Activated T-helper 17 cell treated with anti-CD3 and anti-CD28 coated beads, Interleukin-2, amount 50 U/mL, for 72 hours (primary cell): ENCODE results near the gene DESI1. TPM values are rescaled to one million over a fixed set of nuclear protein-coding genes. Genes with fewer than 3 reads are reported as not detected.
"Not testable (repeated sequence)": the region's sequence is repeated elsewhere in the genome, so short reads cannot be mapped to it uniquely, and the experiment has no call there.

Experiments used
- ATAC-seq: fragments of 150-1000 bp; cut with Tn5 transposase; replicated peaks from 2 replicates; pipeline ENCODE4 v1.10.0; 2021; ENCODE audit warnings: mild to moderate bottlenecking, moderate library complexity
- H3K27ac Mint-ChIP-seq: one replicate; pipeline ENCODE4 v1.8.0; 2022; ENCODE audit warnings: mixed read lengths
- H3K27me3 Mint-ChIP-seq: one replicate; pipeline ENCODE4 v1.8.0; 2022; ENCODE audit warnings: mixed read lengths
- H3K36me3 Mint-ChIP-seq: one replicate; pipeline ENCODE4 v1.8.0; 2022; ENCODE audit warnings: low read depth, mild to moderate bottlenecking, mixed read lengths
- H3K4me1 Mint-ChIP-seq: one replicate; pipeline ENCODE4 v1.8.0; 2022; ENCODE audit warnings: mixed read lengths
- H3K4me3 Mint-ChIP-seq: one replicate; pipeline ENCODE4 v1.8.0; 2022; ENCODE audit warnings: mild to moderate bottlenecking, mixed read lengths
- H3K9me3 Mint-ChIP-seq: one replicate; pipeline ENCODE4 v1.8.0; 2022; ENCODE audit warnings: mixed read lengths
- total RNA-seq, 2 donors: library from RNA; stranded (reverse); gene quantifications; one replicate each; pipeline ENCODE4 v1.2.3, GENCODE V29; 2022

DESI1 gene
- total RNA-seq, 2 donors from 2014 or later: 31.1 to 60.3 TPM

GRCh38 chr22:41585898-41586297, 34.9 kb downstream of the DESI1 start:
- Mint-ChIP-seq H3K27me3 (no peaks in the 10 kb centered on the region), H3K4me1 (peaks cover 6% of the 10 kb centered on the region), H3K9me3 (no peaks in the 10 kb centered on the region), H3K36me3 (peaks cover 34% of the 10 kb centered on the region), H3K27ac (no peak overlapping the region), H3K4me3 (no peak overlapping the region)
- no peak for ATAC-seq

DNA sequence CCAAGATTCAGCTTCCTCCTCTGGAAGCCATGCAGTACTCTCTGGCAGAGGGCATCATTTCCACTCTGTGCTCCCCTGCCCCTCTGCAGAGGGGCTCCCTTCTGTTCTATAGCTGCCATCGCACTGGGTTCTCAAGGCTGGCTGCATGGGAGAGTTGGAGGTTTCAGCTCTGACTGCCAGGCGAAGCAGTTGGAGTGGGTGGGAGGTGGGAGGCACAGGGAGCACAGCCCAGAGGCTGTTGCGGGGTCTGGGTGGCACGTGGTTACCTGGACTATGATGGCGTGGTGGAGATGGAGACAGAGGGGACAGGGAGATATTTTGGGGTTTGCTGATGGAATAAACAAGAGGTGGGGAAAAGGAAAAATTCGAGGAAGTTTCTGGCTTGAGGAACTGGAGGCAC, 36.0 kb downstream of the DESI1 start:
- no peaks in the 10 kb centered on the region for H3K27me3 Mint-ChIP-seq

DNA sequence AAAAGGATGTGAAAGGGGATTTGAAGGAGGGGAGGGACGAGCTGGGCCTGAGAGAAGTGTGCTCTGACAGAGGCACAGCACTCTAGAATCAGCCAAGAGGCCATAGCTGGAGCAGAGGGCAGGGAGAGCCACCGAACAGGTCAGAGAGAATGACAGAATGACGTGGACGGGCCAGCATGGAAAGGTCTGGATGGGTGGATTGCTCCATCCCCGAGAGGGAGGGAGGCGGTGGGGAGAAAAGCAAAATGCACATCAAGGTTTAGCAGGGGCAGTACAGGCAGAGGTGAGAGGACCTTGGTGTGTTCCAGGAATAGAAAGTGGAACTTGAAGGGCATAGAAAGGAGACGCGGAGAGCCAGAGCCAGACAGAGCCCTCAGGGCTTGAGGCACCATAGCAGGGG, 38.1 kb downstream of the DESI1 start:
- H3K36me3 Mint-ChIP-seq: peaks cover 49% of the 10 kb centered on the region
- H3K4me3 Mint-ChIP-seq: no peak overlapping the region
- H3K9me3 Mint-ChIP-seq: no peaks in the 10 kb centered on the region
- peaks cover 6% of the 10 kb centered on the region for H3K4me1 Mint-ChIP-seq
- no peak for ATAC-seq
- no peaks in the 10 kb centered on the region for H3K27me3 Mint-ChIP-seq
- H3K27ac Mint-ChIP-seq: no peak overlapping the region

More for the DNA sequence above, 36.0 kb downstream of the DESI1 start:
- Mint-ChIP-seq H3K36me3 (peaks cover 43% of the 10 kb centered on the region), H3K4me3 (no peak overlapping the region), H3K27ac (no peak overlapping the region), H3K9me3 (no peaks in the 10 kb centered on the region), H3K4me1 (peaks cover 6% of the 10 kb centered on the region)
- ATAC-seq: no peak

DNA sequence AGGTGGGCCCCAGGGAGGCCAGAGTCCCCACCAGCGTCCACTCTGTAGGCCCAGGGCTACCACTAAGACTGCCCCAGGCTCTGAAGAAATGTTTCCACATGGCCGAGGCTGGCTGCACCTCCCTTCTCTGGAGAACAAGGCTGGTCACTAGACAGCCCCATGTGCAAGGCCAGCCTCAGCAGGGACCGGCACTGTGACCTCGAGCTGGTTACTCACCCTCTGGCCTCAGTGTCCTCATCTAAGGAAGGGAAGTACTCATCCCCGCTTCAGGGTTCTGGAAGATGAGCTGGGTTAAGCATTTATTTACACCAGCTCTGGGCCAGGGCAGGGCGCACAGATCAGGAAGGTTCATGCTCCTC, 40.9 kb downstream of the DESI1 start:
- Mint-ChIP-seq H3K27ac (no peak overlapping the region), H3K27me3 (no peaks in the 10 kb centered on the region), H3K36me3 (peaks cover 56% of the 10 kb centered on the region), H3K4me3 (no peak overlapping the region), H3K9me3 (no peaks in the 10 kb centered on the region), H3K4me1 (peaks cover 6% of the 10 kb centered on the region)
- no peak for ATAC-seq

- H3K27ac Mint-ChIP-seq: no peak overlapping the region
- H3K36me3 Mint-ChIP-seq: peaks cover 54% of the 10 kb centered on the region
- no peak overlapping the region for H3K4me3 Mint-ChIP-seq
- ATAC-seq: no peak
- H3K4me1 Mint-ChIP-seq: peaks cover 6% of the 10 kb centered on the region
- H3K9me3 Mint-ChIP-seq: no peaks in the 10 kb centered on the region
- H3K27me3 Mint-ChIP-seq: no peaks in the 10 kb centered on the region
These were observed 41.4 kb downstream of the DESI1 start for GRCh38 chr22:41579297-41579996.

DNA sequence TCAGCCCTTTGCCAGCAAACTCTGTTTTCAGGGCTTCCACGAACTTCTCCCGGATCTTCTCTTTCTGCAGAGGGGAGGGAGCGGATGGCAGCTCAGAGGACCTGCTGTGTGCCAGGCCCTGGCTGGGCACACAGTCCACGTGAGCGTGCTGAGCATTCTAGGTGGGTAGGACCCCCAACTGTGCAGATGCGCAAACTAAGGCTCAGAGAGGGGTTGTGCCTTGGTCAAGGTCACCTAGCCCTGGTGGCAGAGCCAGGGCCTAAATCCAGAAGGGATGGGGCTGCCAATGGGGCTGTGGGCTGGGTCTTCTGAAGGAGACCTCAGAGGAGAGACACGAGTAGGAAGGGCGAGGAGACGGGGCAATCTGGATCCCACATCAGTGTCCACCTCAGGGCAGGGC, 42.0 kb downstream of the DESI1 start:
- Mint-ChIP-seq H3K4me1 (peaks cover 6% of the 10 kb centered on the region), H3K36me3 (peaks cover 48% of the 10 kb centered on the region), H3K27ac (no peak overlapping the region), H3K9me3 (no peaks in the 10 kb centered on the region), H3K4me3 (no peak overlapping the region), H3K27me3 (no peaks in the 10 kb centered on the region)
- no peak for ATAC-seq

- Mint-ChIP-seq H3K4me1 (peaks cover 6% of the 10 kb centered on the region), H3K4me3 (no peak overlapping the region), H3K27ac (no peak overlapping the region), H3K27me3 (no peaks in the 10 kb centered on the region), H3K9me3 (no peaks in the 10 kb centered on the region), H3K36me3 (peaks cover 41% of the 10 kb centered on the region)
- no peak for ATAC-seq
These were observed 42.7 kb downstream of the DESI1 start for GRCh38 chr22:41578114-41578513.

GRCh38 chr22:41576877-41577276, 44.0 kb downstream of the DESI1 start:
- Mint-ChIP-seq H3K9me3 (no peaks in the 10 kb centered on the region), H3K27ac (no peak overlapping the region), H3K36me3 (peaks cover 28% of the 10 kb centered on the region), H3K4me3 (no peak overlapping the region), H3K27me3 (no peaks in the 10 kb centered on the region), H3K4me1 (no peaks in the 10 kb centered on the region)
- ATAC-seq: peak; percentile 56

DNA sequence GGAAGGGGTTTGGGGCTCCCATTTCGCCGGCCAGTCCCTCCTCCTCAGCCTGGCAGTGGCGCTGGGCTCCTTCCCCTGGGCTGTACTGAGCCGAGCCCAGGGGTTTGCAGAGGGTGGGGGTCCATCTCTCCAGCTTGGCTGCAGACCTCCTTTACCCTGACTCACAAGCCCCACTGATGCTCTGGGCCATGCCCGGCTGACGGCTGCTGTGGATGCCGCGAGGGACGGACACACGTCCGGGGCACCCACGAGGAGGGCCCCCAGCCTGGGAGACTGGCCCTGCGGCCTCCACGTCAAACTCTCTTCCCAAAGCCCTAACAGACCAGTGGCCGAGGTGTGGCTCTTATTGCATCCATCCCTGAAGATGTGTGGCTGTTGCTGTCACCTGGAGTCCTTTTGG, 45.3 kb downstream of the DESI1 start:
- H3K4me1 Mint-ChIP-seq: no peaks in the 10 kb centered on the region
- no peaks in the 10 kb centered on the region for H3K9me3 Mint-ChIP-seq
- H3K27ac Mint-ChIP-seq: no peak overlapping the region
- H3K36me3 Mint-ChIP-seq: peaks cover 20% of the 10 kb centered on the region
- no peaks in the 10 kb centered on the region for H3K27me3 Mint-ChIP-seq
- no peak overlapping the region for H3K4me3 Mint-ChIP-seq
- no peak for ATAC-seq

- Mint-ChIP-seq H3K27me3 (no peaks in the 10 kb centered on the region), H3K27ac (no peak overlapping the region), H3K36me3 (peaks cover 13% of the 10 kb centered on the region), H3K4me1 (no peaks in the 10 kb centered on the region), H3K9me3 (no peaks in the 10 kb centered on the region), H3K4me3 (no peak overlapping the region)
- no peak for ATAC-seq
These were observed 45.9 kb downstream of the DESI1 start for GRCh38 chr22:41574847-41575381.

DNA sequence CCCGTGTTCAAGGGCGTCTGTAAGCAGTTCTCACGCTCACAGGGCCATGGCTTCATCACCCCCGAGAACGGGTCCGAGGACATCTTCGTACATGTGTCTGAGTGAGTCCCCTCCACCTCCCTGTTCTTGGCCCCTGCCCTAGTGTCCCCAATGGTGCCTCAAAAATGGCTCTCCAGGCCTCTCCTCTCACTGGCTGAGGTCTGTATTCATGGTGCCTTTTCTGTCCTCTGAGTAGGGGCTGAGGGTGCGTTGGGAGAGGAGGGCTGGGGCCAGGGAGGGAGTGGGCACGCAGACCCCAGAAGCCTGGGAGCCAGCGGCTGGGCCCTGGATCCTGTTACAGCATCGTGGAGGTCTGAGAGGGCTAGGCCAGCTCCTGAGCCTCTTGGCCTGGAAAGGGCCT, 47.2 kb downstream of the DESI1 start:
- Mint-ChIP-seq H3K4me1 (no peaks in the 10 kb centered on the region), H3K4me3 (no peak overlapping the region), H3K9me3 (no peaks in the 10 kb centered on the region), H3K36me3 (peaks cover 13% of the 10 kb centered on the region), H3K27ac (no peak overlapping the region), H3K27me3 (no peaks in the 10 kb centered on the region)
- ATAC-seq: no peak

- not testable (repeated sequence) for H3K9me3 Mint-ChIP-seq, H3K27me3 Mint-ChIP-seq, ATAC-seq, H3K4me3 Mint-ChIP-seq, H3K27ac Mint-ChIP-seq, H3K36me3 Mint-ChIP-seq, H3K4me1 Mint-ChIP-seq
These were observed 48.5 kb downstream of the DESI1 start for GRCh38 chr22:41572305-41572704.

DNA sequence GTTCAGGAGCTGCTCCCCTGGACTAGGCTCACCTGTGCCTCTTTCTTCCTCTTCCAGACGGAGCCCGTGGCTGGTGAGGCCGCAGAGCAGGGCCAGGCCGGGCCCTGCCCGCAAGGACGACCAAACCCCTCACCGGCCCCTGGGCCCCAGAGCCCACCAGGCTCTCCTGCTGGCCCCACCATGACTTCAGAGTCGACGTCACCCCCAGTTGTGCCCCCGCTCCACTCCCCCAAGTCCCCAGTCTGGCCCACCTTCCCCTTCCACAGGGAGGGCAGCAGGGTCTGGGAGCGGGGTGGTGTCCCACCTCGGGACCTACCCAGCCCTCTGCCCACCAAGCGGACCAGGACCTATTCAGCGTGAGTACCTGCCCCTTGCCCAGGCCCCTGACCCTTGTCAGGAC, 49.1 kb downstream of the DESI1 start:
- Mint-ChIP-seq H3K36me3 (no peaks in the 10 kb centered on the region), H3K9me3 (no peaks in the 10 kb centered on the region), H3K4me1 (no peaks in the 10 kb centered on the region), H3K27me3 (no peaks in the 10 kb centered on the region), H3K4me3 (no peak overlapping the region), H3K27ac (no peak overlapping the region)
- ATAC-seq: no peak

- Mint-ChIP-seq H3K4me1 (no peaks in the 10 kb centered on the region), H3K36me3 (no peaks in the 10 kb centered on the region), H3K27ac (no peak overlapping the region), H3K9me3 (no peaks in the 10 kb centered on the region), H3K4me3 (no peak overlapping the region), H3K27me3 (no peaks in the 10 kb centered on the region)
- ATAC-seq: no peak
These were observed 50.6 kb downstream of the DESI1 start for GRCh38 chr22:41570221-41570620.

GRCh38 chr22:41568811-41569210, 52.0 kb downstream of the DESI1 start:
- peak overlapping the region; percentile 43 for H3K27ac Mint-ChIP-seq
- ATAC-seq: no peak
- H3K4me1 Mint-ChIP-seq: no peaks in the 10 kb centered on the region

DNA sequence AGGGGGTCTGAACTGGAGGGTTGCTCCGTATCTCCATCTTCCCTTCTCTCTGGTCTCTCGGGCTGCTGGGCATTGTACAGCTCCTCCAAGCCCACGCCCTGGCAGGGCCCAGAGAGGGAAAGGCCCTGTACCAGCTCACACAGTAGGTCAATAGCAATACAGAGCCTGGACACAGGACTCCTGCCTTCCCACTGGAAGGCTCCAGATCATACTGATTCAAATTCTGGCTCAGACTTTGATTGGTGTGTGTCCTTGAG, 53.4 kb downstream of the DESI1 start:
- Mint-ChIP-seq H3K36me3 (no peaks in the 10 kb centered on the region), H3K9me3 (no peaks in the 10 kb centered on the region), H3K4me3 (no peak overlapping the region), H3K4me1 (no peaks in the 10 kb centered on the region), H3K27ac (no peak overlapping the region), H3K27me3 (no peaks in the 10 kb centered on the region)
- ATAC-seq: no peak

More at GRCh38 chr22:41568811-41569210, 52.0 kb downstream of the DESI1 start:
- Mint-ChIP-seq H3K9me3 (no peaks in the 10 kb centered on the region), H3K27me3 (no peaks in the 10 kb centered on the region), H3K36me3 (no peaks in the 10 kb centered on the region), H3K4me3 (no peak overlapping the region)
